Activated CD8-positive, alpha-beta memory T cell treated with anti-CD3 and anti-CD28 coated beads, Interleukin-2, amount 10 ng/mL, durations not matched to agents 7 days and 5 days (primary cell): ENCODE measurements around the gene TNRC6C. TPM values are rescaled to one million over a fixed set of nuclear protein-coding genes. Genes with fewer than 3 reads are reported as not detected.
"Not testable (repeated sequence)": the region's sequence is repeated elsewhere in the genome, so short reads cannot be mapped to it uniquely, and the experiment has no call there.

Source experiments
- ATAC-seq: fragments of 150-1000 bp; cut with Tn5 transposase; one replicate; pipeline ENCODE4 v1.10.0; 2021; ENCODE audit warnings: moderate library complexity
- CTCF ChIA-PET: fragments of 350-600 bp; sonication (Branson Sonifier 250); formaldehyde crosslinking; loops from one replicate; lab custom pipeline; 2021; ENCODE audit warnings: antibody characterized with exemption; lab: Charles Lee
- DNase-seq: peaks from one replicate; pipeline ENCODE4 v3.0.0-alpha.2; 2020
- H3K27ac Mint-ChIP-seq: one replicate; pipeline ENCODE4 v1.8.0; 2021; ENCODE audit warnings: mild to moderate bottlenecking, mixed read lengths
- H3K27me3 Mint-ChIP-seq: one replicate; pipeline ENCODE4 v1.8.0; 2021; ENCODE audit warnings: mixed read lengths
- H3K36me3 Mint-ChIP-seq: one replicate; pipeline ENCODE4 v1.8.0; 2021; ENCODE audit warnings: mild to moderate bottlenecking, mixed read lengths
- H3K4me1 Mint-ChIP-seq: one replicate; pipeline ENCODE4 v1.8.0; 2021; ENCODE audit warnings: mixed read lengths
- H3K4me3 Mint-ChIP-seq: one replicate; pipeline ENCODE4 v1.8.0; 2021; ENCODE audit warnings: mild to moderate bottlenecking, moderate library complexity, mixed read lengths
- H3K9me3 Mint-ChIP-seq: one replicate; pipeline ENCODE4 v1.8.0; 2022; ENCODE audit warnings: low read depth, mixed read lengths
- total RNA-seq, 2 experiments: library from RNA; stranded (reverse); gene quantifications; one replicate each; pipeline ENCODE4 v1.2.3, GENCODE V29; 2021

The TNRC6C gene
- total RNA-seq, 2 experiments from 2014 or later = 24.9 to 39.3 TPM

GRCh38 chr17:78072961-78073360 lies 114.5 kb downstream of the TNRC6C start:
- no peak for DNase-seq
- Mint-ChIP-seq H3K4me3 (no peak overlapping the region), H3K4me1 (no peaks in the 10 kb centered on the region), H3K27me3 (no peaks in the 10 kb centered on the region), H3K27ac (no peak overlapping the region), H3K9me3 (no peaks in the 10 kb centered on the region), H3K36me3 (peaks cover 25% of the 10 kb centered on the region)
- ATAC-seq = no peak
- CTCF ChIA-PET = interaction anchor here (1.2 to 2.2 kb wide), 2 partner anchors 12 to 54 kb away, joined by 4 to 11 read pairs; no protein-coding TSS in a partner anchor

GRCh38 chr17:78075011-78075410 lies 116.5 kb downstream of the TNRC6C start:
- ATAC-seq (no peak), DNase-seq (no peak)
- no peak overlapping the region for H3K4me3 Mint-ChIP-seq
- H3K27ac Mint-ChIP-seq = no peak overlapping the region
- H3K27me3 Mint-ChIP-seq = no peaks in the 10 kb centered on the region
- no peaks in the 10 kb centered on the region for H3K9me3 Mint-ChIP-seq
- no peaks in the 10 kb centered on the region for H3K4me1 Mint-ChIP-seq
- peaks cover 26% of the 10 kb centered on the region for H3K36me3 Mint-ChIP-seq
- CTCF ChIA-PET = no interaction called here

- H3K4me1 Mint-ChIP-seq = no peaks in the 10 kb centered on the region
- H3K27me3 Mint-ChIP-seq = no peaks in the 10 kb centered on the region
- H3K27ac Mint-ChIP-seq = no peak overlapping the region
- CTCF ChIA-PET = no interaction called here
- DNase-seq (no peak), ATAC-seq (no peak)
- peaks cover 26% of the 10 kb centered on the region for H3K36me3 Mint-ChIP-seq
- no peaks in the 10 kb centered on the region for H3K9me3 Mint-ChIP-seq
- no peak overlapping the region for H3K4me3 Mint-ChIP-seq
These were observed 117.0 kb downstream of the TNRC6C start for GRCh38 chr17:78075545-78075944.

- no peaks in the 10 kb centered on the region for H3K27me3 Mint-ChIP-seq
- H3K27ac Mint-ChIP-seq = no peak overlapping the region
- no peak overlapping the region for H3K4me3 Mint-ChIP-seq
- ATAC-seq (no peak), DNase-seq (no peak)
- H3K9me3 Mint-ChIP-seq = no peaks in the 10 kb centered on the region
- H3K36me3 Mint-ChIP-seq = peaks cover 20% of the 10 kb centered on the region
- CTCF ChIA-PET = interaction anchor here (1.4 kb wide), 1 partner anchor 60 kb away, joined by 3 read pairs; no protein-coding TSS in a partner anchor
- H3K4me1 Mint-ChIP-seq = peaks cover 12% of the 10 kb centered on the region
These were observed 120.8 kb downstream of the TNRC6C start for GRCh38 chr17:78079253-78079652.

GRCh38 chr17:78081551-78081950 lies 123.0 kb downstream of the TNRC6C start:
- Mint-ChIP-seq H3K27ac (no peak overlapping the region), H3K4me3 (no peak overlapping the region), H3K4me1 (peaks cover 12% of the 10 kb centered on the region), H3K27me3 (no peaks in the 10 kb centered on the region), H3K36me3 (peaks cover 12% of the 10 kb centered on the region), H3K9me3 (no peaks in the 10 kb centered on the region)
- DNase-seq (no peak), ATAC-seq (no peak)
- CTCF ChIA-PET = no interaction called here

GRCh38 chr17:78082355-78082872 lies 123.9 kb downstream of the TNRC6C start:
- H3K9me3 Mint-ChIP-seq, H3K27ac Mint-ChIP-seq, DNase-seq, ATAC-seq, H3K4me3 Mint-ChIP-seq, H3K36me3 Mint-ChIP-seq, H3K27me3 Mint-ChIP-seq: not testable (repeated sequence)
- peaks cover 12% of the 10 kb centered on the region for H3K4me1 Mint-ChIP-seq
- CTCF ChIA-PET = interaction anchor here (0.8 kb wide), 1 partner anchor 168 kb away, joined by 3 read pairs; no protein-coding TSS in a partner anchor

- no peak for ATAC-seq
- H3K9me3 Mint-ChIP-seq = no peaks in the 10 kb centered on the region
- H3K27me3 Mint-ChIP-seq = no peaks in the 10 kb centered on the region
- H3K4me1 Mint-ChIP-seq = peaks cover 12% of the 10 kb centered on the region
- H3K27ac Mint-ChIP-seq = no peak overlapping the region
- peaks cover 8% of the 10 kb centered on the region for H3K36me3 Mint-ChIP-seq
- CTCF ChIA-PET = interaction anchor here (0.8 to 2.8 kb wide), 3 partner anchors 104 to 168 kb away, joined by 3 to 37 read pairs (median 4); partner anchors contain the start of genes AFMID and TK1
- no peak overlapping the region for H3K4me3 Mint-ChIP-seq
- DNase-seq = no peak
These were observed 124.5 kb downstream of the TNRC6C start for GRCh38 chr17:78082988-78083387.

- Mint-ChIP-seq H3K4me3 (no peak overlapping the region), H3K27me3 (no peaks in the 10 kb centered on the region), H3K4me1 (peaks cover 15% of the 10 kb centered on the region), H3K36me3 (peaks cover 10% of the 10 kb centered on the region), H3K9me3 (no peaks in the 10 kb centered on the region), H3K27ac (peak overlapping the region; percentile 8)
- CTCF ChIA-PET = interaction anchor here (2.3 to 3.0 kb wide), 2 partner anchors 20 to 90 kb away, joined by 10 to 27 read pairs; no protein-coding TSS in a partner anchor
- DNase-seq (no peak), ATAC-seq (no peak)
These were observed 128.2 kb downstream of the TNRC6C start for GRCh38 chr17:78086740-78087139.

GRCh38 chr17:78088529-78088928 lies 130.0 kb downstream of the TNRC6C start:
- Mint-ChIP-seq H3K36me3 (peaks cover 23% of the 10 kb centered on the region), H3K4me1 (peaks cover 3% of the 10 kb centered on the region), H3K27ac (no peak overlapping the region), H3K27me3 (no peaks in the 10 kb centered on the region), H3K9me3 (no peaks in the 10 kb centered on the region), H3K4me3 (no peak overlapping the region)
- CTCF ChIA-PET = interaction anchor here (0.9 to 1.6 kb wide), 6 partner anchors 12 to 546 kb away, joined by 3 to 4 read pairs (median 3); partner anchors contain the start of gene TMC8
- no peak for DNase-seq
- ATAC-seq = no peak

GRCh38 chr17:78089576-78090281 lies 131.2 kb downstream of the TNRC6C start:
- H3K9me3 Mint-ChIP-seq = no peaks in the 10 kb centered on the region
- DNase-seq (no peak), ATAC-seq (no peak)
- H3K4me1 Mint-ChIP-seq = peaks cover 3% of the 10 kb centered on the region
- H3K36me3 Mint-ChIP-seq = peaks cover 30% of the 10 kb centered on the region
- H3K27ac Mint-ChIP-seq = peak overlapping the region; percentile 0
- H3K27me3 Mint-ChIP-seq = no peaks in the 10 kb centered on the region
- no peak overlapping the region for H3K4me3 Mint-ChIP-seq
- CTCF ChIA-PET = interaction anchor here (1.2 to 1.6 kb wide), 3 partner anchors 11 to 161 kb away, joined by 3 to 4 read pairs (median 4); no protein-coding TSS in a partner anchor

- Mint-ChIP-seq H3K4me3 (no peak overlapping the region), H3K9me3 (no peaks in the 10 kb centered on the region), H3K27ac (no peak overlapping the region), H3K27me3 (no peaks in the 10 kb centered on the region), H3K36me3 (peaks cover 38% of the 10 kb centered on the region), H3K4me1 (peaks cover 3% of the 10 kb centered on the region)
- no peak for DNase-seq
- CTCF ChIA-PET = interaction anchor here (0.6 to 1.8 kb wide), 3 partner anchors 42 to 97 kb away, joined by 3 to 6 read pairs (median 3); no protein-coding TSS in a partner anchor
- ATAC-seq = no peak
These were observed 134.4 kb downstream of the TNRC6C start for GRCh38 chr17:78092794-78093324.

GRCh38 chr17:78095035-78095434 lies 136.5 kb downstream of the TNRC6C start:
- ATAC-seq (no peak), DNase-seq (no peak)
- H3K27me3 Mint-ChIP-seq = no peaks in the 10 kb centered on the region
- H3K4me1 Mint-ChIP-seq = no peaks in the 10 kb centered on the region
- no peaks in the 10 kb centered on the region for H3K9me3 Mint-ChIP-seq
- H3K27ac Mint-ChIP-seq = no peak overlapping the region
- no peak overlapping the region for H3K4me3 Mint-ChIP-seq
- CTCF ChIA-PET = interaction anchor here (1.3 kb wide), 1 partner anchor 10 kb away, joined by 6 read pairs; no protein-coding TSS in a partner anchor
- H3K36me3 Mint-ChIP-seq = peaks cover 51% of the 10 kb centered on the region

- peaks cover 58% of the 10 kb centered on the region for H3K36me3 Mint-ChIP-seq
- CTCF ChIA-PET = interaction anchor here (1.2 kb wide), 1 partner anchor 32 kb away, joined by 5 read pairs; no protein-coding TSS in a partner anchor
These were observed 137.6 kb downstream of the TNRC6C start for GRCh38 chr17:78096093-78096492.

More at GRCh38 chr17:78096093-78096492, 137.6 kb downstream of the TNRC6C start:
- DNase-seq (no peak), ATAC-seq (no peak)
- H3K27ac Mint-ChIP-seq = no peak overlapping the region
- no peaks in the 10 kb centered on the region for H3K4me1 Mint-ChIP-seq
- no peaks in the 10 kb centered on the region for H3K27me3 Mint-ChIP-seq
- no peak overlapping the region for H3K4me3 Mint-ChIP-seq
- no peaks in the 10 kb centered on the region for H3K9me3 Mint-ChIP-seq
